Muscle layer of duodenum (tissue), 2 donors: ENCODE measurements around the gene EBPL.
"Not testable (repeated sequence)": the region's sequence is repeated elsewhere in the genome, so short reads cannot be mapped to it uniquely, and the experiment has no call there.

Experiments
- H3K27ac ChIP-seq: one replicate; pipeline ENCODE4 v1.7.0; 2013; ENCODE audit warnings: mild to moderate bottlenecking, low read length
- H3K27me3 ChIP-seq: one replicate; pipeline ENCODE4 v1.7.0; 2013; ENCODE audit warnings: low read depth, mild to moderate bottlenecking, control low read depth, low read length
- H3K36me3 ChIP-seq, 2 donors: one replicate each; pipeline ENCODE4 v1.7.0; 2013; ENCODE audit warnings: low read length in 2 of 2, control low read depth in 1 of 2, mild to moderate bottlenecking in 1 of 2; ENCODE audit not compliant: insufficient read depth in 2 of 2, control insufficient read depth in 1 of 2
- H3K4me1 ChIP-seq, 2 donors: one replicate each; pipeline ENCODE4 v1.7.0; 2013; ENCODE audit warnings: low read length in 2 of 2, mild to moderate bottlenecking in 2 of 2, control low read depth in 1 of 2, moderate library complexity in 1 of 2; ENCODE audit not compliant: insufficient read depth in 2 of 2, control insufficient read depth in 1 of 2
- H3K4me3 ChIP-seq, 2 donors: one replicate each; pipeline ENCODE4 v1.7.0; 2013; ENCODE audit warnings: low read length in 2 of 2, low read depth in 1 of 2, mild to moderate bottlenecking in 1 of 2
- H3K9me3 ChIP-seq, 2 donors: one replicate each; pipeline ENCODE4 v1.7.0; 2013; ENCODE audit warnings: low read length in 2 of 2, control low read depth in 1 of 2, mild to moderate bottlenecking in 1 of 2; ENCODE audit not compliant: control insufficient read depth in 1 of 2
- donor health status: healthy.

EBPL gene

GRCh38 chr13:49690995-49691784, at the start of gene EBPL:
TSS of gene EBPL (minus strand) at chr13:49691486. CDS start at chr13:49691424, 62 bp downstream.
- Histone ChIP-seq H3K4me1 (no peaks in the 10 kb centered on the region), H3K9me3 (no peaks in the 10 kb centered on the region), H3K27ac (peak within 1 kb of the TSS; percentile 80)

GRCh38 chr13:49740870-49741269, 49.6 kb upstream of the EBPL start:
- Histone ChIP-seq H3K4me3 (no peak overlapping the region), H3K27ac (no peak overlapping the region), H3K4me1 (no peaks in the 10 kb centered on the region), H3K36me3 (peaks cover 0 to 4% of the 10 kb centered on the region in 2 donors), H3K9me3 (no peaks in the 10 kb centered on the region), H3K27me3 (no peaks in the 10 kb centered on the region)

More at GRCh38 chr13:49690995-49691784, at the start of gene EBPL:
- peaks cover 0 to 5% of the 10 kb centered on the region in 2 donors for H3K36me3 ChIP-seq
- H3K27me3 ChIP-seq: no peaks in the 10 kb centered on the region
- H3K4me3 ChIP-seq: peak within 1 kb of the TSS; percentile 74 to 77

DNA sequence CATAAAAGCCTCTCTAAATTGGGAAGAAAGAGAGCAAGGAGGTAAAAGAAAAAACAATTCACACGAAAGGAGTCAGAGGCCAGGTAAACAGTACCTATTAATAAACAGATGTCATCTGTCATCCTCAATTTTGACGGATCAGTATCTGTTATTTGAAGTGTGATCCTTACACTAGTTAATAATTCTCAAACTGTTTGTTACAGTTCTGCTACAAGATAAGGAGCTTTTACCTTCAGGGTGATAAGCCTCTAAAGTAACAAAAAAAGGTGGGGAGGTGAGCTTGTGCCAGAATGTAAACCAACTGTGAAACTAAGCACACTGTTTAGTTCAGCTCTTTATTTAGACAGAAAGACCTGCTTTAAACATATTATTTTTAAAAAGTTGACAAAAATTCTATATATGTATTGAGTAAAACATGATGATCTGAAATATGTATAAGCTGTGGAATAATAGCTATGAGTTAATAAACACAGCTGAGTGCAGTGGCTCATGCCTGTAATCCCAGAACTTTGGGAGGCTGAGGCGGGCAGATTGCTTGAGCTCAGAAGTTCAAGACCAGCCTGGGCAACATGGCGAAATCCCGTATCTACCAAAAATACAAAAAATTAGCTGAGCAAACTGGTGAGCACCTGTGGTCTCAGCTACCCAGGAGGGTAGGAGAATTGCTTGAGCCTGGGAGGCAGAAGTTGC, 48.4 kb upstream of the EBPL start:
- no peaks in the 10 kb centered on the region for H3K27me3 ChIP-seq
- no peak overlapping the region for H3K27ac ChIP-seq
- H3K4me1 ChIP-seq: no peaks in the 10 kb centered on the region
- peaks cover 0 to 4% of the 10 kb centered on the region in 2 donors for H3K36me3 ChIP-seq
- no peaks in the 10 kb centered on the region for H3K9me3 ChIP-seq
- H3K4me3 ChIP-seq: no peak overlapping the region

GRCh38 chr13:49733181-49733951, 42.1 kb upstream of the EBPL start:
- no peaks in the 10 kb centered on the region for H3K4me1 ChIP-seq
- no peaks in the 10 kb centered on the region for H3K9me3 ChIP-seq
- H3K36me3 ChIP-seq: peaks cover 0 to 10% of the 10 kb centered on the region in 2 donors
- no peak overlapping the region for H3K4me3 ChIP-seq
- no peaks in the 10 kb centered on the region for H3K27me3 ChIP-seq
- no peak overlapping the region for H3K27ac ChIP-seq

DNA sequence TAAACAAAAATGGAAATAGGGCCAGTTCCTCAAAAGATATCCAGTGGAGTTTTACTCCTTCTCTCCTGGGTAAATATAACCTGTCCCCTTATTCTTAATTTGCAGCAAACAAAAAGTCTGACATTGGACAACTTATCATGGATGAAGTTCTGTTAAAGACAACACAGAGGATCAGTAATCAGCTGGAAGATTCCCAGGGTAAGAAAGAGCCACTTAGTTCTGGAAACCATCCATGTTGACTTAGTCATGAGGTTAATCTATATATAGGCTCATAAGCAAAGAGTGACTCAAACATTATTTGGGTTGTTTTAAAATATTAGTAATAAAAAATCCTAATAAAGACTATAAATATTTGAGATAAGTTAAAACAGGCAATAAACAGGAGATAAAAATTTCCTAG, 40.5 kb upstream of the EBPL start:
- no peak overlapping the region for H3K4me3 ChIP-seq
- peaks cover 0 to 10% of the 10 kb centered on the region in 2 donors for H3K36me3 ChIP-seq
- H3K27ac ChIP-seq: no peak overlapping the region

DNA sequence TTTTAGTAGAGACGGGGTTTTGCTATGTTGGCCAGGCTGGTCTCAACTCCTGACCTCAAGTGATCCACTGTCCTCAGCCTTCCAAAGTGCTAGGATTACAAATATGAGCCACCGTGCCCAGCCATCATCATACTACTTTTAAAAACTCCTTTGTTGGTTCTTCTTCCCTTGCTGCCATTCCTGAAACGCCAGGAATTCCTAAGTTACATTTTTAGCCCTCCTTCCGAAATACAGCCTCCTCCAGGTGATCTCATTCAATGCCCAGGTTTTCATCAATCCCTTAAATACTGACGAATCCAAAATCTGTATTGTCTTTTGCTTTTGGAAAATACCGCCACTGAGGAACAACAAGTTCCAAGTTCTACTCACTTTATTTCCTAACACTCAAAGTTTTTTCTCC, 25.3 kb upstream of the EBPL start:
- Histone ChIP-seq H3K27me3 (no peaks in the 10 kb centered on the region), H3K27ac (no peak overlapping the region), H3K36me3 (peaks cover 10 to 57% of the 10 kb centered on the region in 2 donors), H3K4me1 (no peaks in the 10 kb centered on the region), H3K4me3 (no peak overlapping the region), H3K9me3 (peaks cover 3 to 7% of the 10 kb centered on the region in 2 donors)

More for the DNA sequence above, 40.5 kb upstream of the EBPL start:
- Histone ChIP-seq H3K27me3 (no peaks in the 10 kb centered on the region), H3K9me3 (no peaks in the 10 kb centered on the region), H3K4me1 (no peaks in the 10 kb centered on the region)

DNA sequence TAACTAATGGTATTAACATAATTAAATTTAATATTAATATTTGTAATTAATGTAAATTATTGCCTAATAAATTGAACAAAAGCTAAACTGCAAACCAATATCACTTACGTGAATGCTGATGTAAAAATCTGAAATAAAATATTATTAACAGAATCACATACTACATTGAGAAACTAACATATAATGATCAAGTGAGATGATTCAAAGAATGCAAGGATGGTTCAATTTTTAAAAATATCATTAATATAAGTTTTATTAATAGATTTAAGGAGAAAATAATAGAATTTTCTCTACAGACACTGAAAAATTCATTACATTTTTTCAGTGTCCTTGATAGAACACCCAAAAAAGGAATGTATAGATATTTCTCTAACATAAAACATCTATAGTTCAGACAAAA, 23.5 kb upstream of the EBPL start:
- peaks cover 12 to 44% of the 10 kb centered on the region in 2 donors for H3K36me3 ChIP-seq
- no peaks in the 10 kb centered on the region for H3K4me1 ChIP-seq
- no peak overlapping the region for H3K4me3 ChIP-seq
- H3K27ac ChIP-seq: no peak overlapping the region
- H3K27me3 ChIP-seq: no peaks in the 10 kb centered on the region
- peaks cover 3 to 7% of the 10 kb centered on the region in 2 donors for H3K9me3 ChIP-seq

- Histone ChIP-seq H3K9me3 (peaks cover 3 to 7% of the 10 kb centered on the region in 2 donors), H3K27me3 (no peaks in the 10 kb centered on the region), H3K36me3 (peaks cover 11 to 32% of the 10 kb centered on the region in 2 donors), H3K27ac (no peak overlapping the region), H3K4me3 (no peak overlapping the region), H3K4me1 (no peaks in the 10 kb centered on the region)
These were observed 20.1 kb upstream of the EBPL start for GRCh38 chr13:49711218-49711863.

GRCh38 chr13:49704264-49704663, 13.0 kb upstream of the EBPL start:
- H3K4me1 ChIP-seq, H3K27me3 ChIP-seq, H3K9me3 ChIP-seq, H3K27ac ChIP-seq, H3K4me3 ChIP-seq: not testable (repeated sequence)
- H3K36me3 ChIP-seq: peaks cover 27 to 31% of the 10 kb centered on the region in 2 donors

DNA sequence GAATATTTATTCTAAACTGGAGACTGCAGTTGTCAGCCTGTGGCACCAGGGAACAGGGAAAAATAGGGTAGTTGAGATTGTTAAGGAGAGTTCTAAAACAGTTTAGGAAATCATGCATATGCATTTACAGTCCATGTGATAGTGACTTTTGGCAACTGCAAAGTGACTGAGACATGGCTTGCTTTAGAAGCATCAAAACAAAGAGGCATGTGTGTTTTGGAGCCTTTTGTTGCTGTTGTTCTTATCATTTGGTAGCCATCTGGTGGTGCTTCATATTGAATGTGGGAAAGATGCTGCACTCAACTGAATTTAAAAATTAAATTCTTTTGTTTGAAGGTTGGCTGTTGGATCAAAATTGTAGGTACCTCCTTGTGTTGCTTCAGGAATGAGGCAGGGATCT, 10.2 kb upstream of the EBPL start:
- H3K36me3 ChIP-seq: peaks cover 20 to 21% of the 10 kb centered on the region in 2 donors
- no peaks in the 10 kb centered on the region for H3K9me3 ChIP-seq
- no peak overlapping the region for H3K4me3 ChIP-seq
- H3K27ac ChIP-seq: no peak overlapping the region
- H3K27me3 ChIP-seq: no peaks in the 10 kb centered on the region
- no peaks in the 10 kb centered on the region for H3K4me1 ChIP-seq

DNA sequence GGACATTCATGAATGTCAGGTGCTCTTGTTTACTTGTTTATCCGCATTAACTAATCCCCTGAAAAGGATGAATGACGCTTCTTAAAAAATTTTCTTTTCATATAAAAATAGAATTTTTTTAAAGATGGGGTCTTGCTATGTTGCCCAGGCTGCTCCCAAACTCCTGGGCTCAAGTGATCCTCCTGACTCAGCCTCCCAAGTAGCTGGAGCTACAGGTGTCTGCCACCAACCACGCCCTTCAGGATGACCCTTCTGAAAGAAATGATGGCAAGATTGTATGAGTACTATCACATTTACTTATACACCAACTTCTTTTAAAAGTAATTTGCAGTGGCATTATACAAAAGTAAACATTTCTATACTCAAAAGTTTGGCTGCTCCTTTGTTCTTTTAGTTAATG, 6.2 kb upstream of the EBPL start:
- Histone ChIP-seq H3K4me3 (no peak overlapping the region), H3K27ac (no peak overlapping the region), H3K36me3 (peaks cover 9 to 15% of the 10 kb centered on the region in 2 donors), H3K27me3 (no peaks in the 10 kb centered on the region), H3K4me1 (no peaks in the 10 kb centered on the region), H3K9me3 (no peaks in the 10 kb centered on the region)
